GM12801 (cell line): ENCODE results near the gene GPA33.

Experiments used
- TF ChIP-seq, protein P1 (sequence below): IDR thresholded peaks from one replicate; pipeline ENCODE4 v1.5.1; 2011; ENCODE audit warnings: control low read depth; ENCODE audit not compliant: insufficient read length; ENCODE audit errors: extremely low read depth

The GPA33 gene

DNA sequence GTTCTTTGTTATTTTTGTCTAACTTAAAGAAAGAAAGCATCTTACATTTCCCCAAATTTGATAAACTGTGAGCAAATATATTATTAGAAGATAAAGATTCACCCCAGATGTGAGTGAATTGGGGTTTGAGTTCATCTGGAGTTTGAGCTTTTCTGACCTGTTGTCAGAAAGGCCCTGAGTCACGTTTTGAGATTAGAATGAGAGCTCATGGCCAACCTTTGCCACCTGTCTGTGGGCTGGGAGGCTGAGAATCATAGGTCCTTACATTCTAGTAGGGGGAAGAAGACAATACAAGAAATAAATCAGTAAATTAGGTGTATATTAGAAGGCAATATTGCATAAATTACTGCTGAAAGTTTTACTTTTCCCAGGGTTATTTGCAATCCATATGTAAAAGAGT is 26.0 kb upstream of the GPA33 start:
- TF ChIP-seq, protein P1, sequence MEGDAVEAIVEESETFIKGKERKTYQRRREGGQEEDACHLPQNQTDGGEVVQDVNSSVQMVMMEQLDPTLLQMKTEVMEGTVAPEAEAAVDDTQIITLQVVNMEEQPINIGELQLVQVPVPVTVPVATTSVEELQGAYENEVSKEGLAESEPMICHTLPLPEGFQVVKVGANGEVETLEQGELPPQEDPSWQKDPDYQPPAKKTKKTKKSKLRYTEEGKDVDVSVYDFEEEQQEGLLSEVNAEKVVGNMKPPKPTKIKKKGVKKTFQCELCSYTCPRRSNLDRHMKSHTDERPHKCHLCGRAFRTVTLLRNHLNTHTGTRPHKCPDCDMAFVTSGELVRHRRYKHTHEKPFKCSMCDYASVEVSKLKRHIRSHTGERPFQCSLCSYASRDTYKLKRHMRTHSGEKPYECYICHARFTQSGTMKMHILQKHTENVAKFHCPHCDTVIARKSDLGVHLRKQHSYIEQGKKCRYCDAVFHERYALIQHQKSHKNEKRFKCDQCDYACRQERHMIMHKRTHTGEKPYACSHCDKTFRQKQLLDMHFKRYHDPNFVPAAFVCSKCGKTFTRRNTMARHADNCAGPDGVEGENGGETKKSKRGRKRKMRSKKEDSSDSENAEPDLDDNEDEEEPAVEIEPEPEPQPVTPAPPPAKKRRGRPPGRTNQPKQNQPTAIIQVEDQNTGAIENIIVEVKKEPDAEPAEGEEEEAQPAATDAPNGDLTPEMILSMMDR, result no peak

DNA sequence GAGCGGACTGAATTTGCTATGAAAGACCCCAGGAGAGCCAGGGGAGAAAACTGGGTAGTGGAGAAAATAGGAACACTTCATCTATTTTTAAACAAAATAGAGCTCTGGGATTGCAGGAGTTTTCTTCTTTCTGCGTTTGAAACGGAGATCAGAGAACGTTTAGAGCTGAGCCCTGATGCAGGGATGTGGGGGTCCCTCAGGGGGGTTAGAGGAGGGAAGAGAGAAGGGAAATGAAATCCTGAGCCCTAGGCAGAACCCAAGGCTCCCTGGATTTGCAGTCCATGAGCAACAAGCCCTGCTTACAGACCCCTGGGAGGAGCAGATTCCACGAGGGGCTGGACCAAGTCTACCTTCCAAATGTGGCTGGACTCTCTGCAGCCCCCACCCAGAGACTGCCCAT is 25.5 kb upstream of the GPA33 start:
- TF ChIP-seq, protein P1, result no peak

DNA sequence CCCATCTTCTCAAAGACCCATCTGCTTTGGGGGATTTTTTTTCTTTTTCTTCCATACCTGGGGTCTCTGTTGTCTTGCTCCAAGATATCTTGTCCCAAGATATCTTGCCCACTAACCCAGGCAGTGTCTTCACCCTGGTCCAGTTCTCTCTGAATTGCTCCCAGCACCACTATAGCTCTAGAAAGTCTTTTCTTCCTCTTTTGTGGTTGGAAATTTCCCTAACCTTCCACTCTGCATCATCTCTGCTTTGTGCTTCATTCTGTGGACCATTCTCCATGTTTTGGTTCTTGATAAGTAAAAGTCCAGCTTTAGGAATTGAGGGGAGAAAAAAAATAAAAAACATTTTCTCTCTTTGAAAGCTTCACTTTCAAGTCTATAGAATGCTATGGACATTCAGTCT is 24.5 kb upstream of the GPA33 start:
- TF ChIP-seq, protein P1, result no peak

DNA sequence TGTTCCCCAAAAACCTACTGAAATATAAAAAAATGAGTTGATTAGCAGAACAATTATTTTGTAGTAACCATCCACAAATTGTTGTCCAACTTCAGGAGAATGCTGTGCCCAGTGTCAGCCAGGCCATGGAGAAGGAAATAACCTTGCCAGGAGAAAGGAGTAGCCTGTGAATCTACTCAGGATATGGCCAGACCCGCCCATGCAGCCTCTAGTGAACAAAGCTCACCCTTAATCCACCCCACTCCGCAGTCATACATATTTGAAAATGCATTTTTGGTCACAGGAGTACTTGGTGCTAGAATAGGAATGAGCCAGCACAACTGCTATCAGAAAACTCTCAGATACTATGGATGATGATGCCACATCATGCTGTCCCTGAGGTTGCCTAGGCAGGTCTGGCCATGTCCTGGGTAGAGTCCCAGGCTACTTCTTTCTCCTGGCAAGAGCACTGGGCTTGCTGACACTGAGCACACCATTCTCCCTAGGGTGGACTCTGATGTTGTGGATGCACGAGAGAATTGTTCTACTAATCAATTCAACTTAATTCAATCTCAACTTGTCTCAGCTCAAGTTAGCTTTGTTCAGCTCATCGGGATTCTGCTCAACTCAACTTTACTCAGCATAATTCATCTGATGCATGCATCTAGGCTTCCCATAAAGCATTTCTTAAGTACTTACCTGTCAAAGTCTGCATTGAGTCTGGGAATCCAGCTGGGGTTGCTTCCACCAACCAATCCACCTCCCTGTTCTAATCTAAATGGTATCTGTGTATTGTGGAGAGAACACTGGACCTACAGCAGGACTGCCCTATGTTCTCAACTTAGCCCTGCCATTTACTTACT is 21.9 kb upstream of the GPA33 start:
- TF ChIP-seq, protein P1, result no peak

DNA sequence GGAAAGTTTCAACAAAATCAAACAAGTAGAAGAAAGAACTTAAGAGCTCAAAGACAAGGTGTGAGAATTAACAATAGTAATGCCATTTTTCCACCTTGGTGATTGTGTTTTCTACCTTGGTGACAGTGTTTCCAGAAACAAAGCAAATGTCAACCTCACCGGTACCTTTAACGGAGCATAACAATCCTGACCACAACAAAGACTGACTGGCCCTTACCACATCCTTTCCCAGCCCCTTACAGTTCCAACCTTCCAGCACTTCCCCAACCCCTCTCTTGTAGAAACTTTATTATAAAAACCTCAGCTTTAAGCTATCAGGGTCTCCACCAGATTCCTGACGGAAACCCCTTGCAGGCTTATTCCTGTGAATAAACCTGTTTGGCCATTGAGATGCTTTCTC is 20.4 kb upstream of the GPA33 start:
- TF ChIP-seq, protein P1, result no peak

DNA sequence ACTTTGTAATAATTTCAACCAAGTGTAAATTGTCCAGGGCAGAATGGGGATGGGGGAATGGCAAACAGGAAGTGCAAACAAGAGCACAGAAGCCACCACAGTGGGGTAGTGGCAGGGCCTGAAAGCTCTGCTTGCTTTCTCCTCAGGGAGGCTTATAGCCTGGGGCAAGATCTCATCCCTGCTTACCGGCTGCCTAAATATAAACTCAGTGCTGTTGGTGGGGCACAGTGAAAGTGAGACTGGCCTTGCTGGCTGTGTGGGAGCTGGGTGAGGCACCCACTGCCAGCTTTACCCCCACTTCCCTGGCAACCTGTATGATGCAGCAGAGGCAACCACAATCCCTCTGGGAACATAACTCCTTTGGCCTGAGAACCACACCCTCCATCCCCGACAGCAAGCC is 18.9 kb upstream of the GPA33 start:
- TF ChIP-seq, protein P1, result no peak

DNA sequence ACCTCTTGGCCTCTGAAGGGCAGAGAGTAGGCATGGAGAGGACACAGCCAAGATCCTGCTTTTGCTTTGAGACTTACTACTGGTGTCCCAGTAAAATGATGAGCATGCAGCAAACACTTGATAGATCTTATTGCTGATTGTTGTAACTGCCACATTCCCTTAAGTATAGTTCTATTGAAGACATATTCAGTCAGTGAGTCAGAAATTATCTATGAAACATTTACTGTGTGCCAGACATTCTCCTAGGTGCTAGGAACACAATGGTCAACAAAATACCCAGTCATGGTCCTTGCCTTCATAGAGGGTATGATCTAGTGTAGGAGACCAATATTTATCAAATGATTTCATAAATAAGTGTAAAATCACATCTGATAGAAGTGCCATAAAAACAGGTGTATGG is 17.3 kb upstream of the GPA33 start:
- TF ChIP-seq, protein P1, result no peak

DNA sequence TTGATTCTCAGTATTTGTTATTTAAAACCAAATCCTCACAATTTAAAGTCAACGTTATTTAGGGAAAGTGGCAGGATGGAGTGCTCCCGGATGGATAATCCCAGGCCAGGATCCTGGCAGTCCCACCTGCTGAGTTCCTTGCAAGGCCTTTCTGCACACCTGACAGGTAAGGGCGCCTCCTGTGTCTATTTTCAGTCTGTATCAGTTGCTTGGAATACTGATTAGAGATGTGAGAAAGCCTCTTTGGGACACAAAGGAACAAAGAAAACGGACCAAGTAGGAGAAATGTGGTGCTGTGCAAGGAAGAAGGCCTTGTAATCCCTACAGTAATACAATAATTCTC is 15.9 kb upstream of the GPA33 start:
- TF ChIP-seq, protein P1, result no peak
